Heart right ventricle (tissue), 16 donors: ENCODE data around the gene NECTIN1. TPM values are rescaled to one million over a fixed set of nuclear protein-coding genes. Genes with fewer than 3 reads are reported as not detected.

Source experiments
- ATAC-seq, 8 donors: fragments of 200-7000 bp; cut with Tn5 transposase; one replicate each; pipeline ENCODE4 v1.9.1; 2020; ENCODE audit warnings: mild to moderate bottlenecking in 8 of 8, moderate library complexity in 8 of 8, moderate number of reproducible peaks in 1 of 8
- DNase-seq, 2 donors: peaks; one replicate each; pipeline ENCODE4 v3.0.0-alpha.2; 2020
- H3K27ac ChIP-seq, 10 donors: fragments of 200-600 bp; sonication (generic) in 2 of 10; one replicate each; pipeline versions ENCODE4 v1.5.0 to v1.8.0; 2020 to 2022; ENCODE audit warnings: mild to moderate bottlenecking in 3 of 10
- H3K27me3 ChIP-seq, 7 donors: fragments of 200-600 bp; one replicate each; pipeline ENCODE4 v1.8.0; 2021 to 2022; ENCODE audit warnings: mild to moderate bottlenecking in 2 of 7
- H3K36me3 ChIP-seq, 9 donors: fragments of 200-600 bp; sonication (generic) in 1 of 9; one replicate each; pipeline versions ENCODE4 v1.5.0 to v1.8.0; 2020 to 2022; ENCODE audit warnings: mild to moderate bottlenecking in 2 of 9
- H3K4me1 ChIP-seq, 9 donors: fragments of 200-600 bp; sonication (generic) in 1 of 9; one replicate each; pipeline versions ENCODE4 v1.5.0 to v1.8.0; 2020 to 2022; ENCODE audit warnings: mild to moderate bottlenecking in 4 of 9
- H3K4me3 ChIP-seq, 10 donors: fragments of 200-600 bp; sonication (generic) in 2 of 10; one replicate each; pipeline versions ENCODE4 v1.5.0 to v1.8.0; 2020 to 2022; ENCODE audit warnings: mild to moderate bottlenecking in 7 of 10, moderate library complexity in 2 of 10
- H3K9me3 ChIP-seq, 11 donors: fragments of 200-600 bp in 10 of 11; sonication (generic) in 2 of 11; one replicate each; pipeline versions ENCODE4 v1.5.0 to v1.8.0; 2013 to 2022; ENCODE audit warnings: mild to moderate bottlenecking in 2 of 11, control low read depth in 1 of 11, moderate library complexity in 1 of 11
- CTCF ChIP-seq, 9 donors: fragments of 200-600 bp; sonication (generic) in 2 of 9; IDR thresholded peaks; one replicate each; pipeline versions ENCODE4 v1.5.0 to v1.8.0; 2021 to 2022; ENCODE audit warnings: antibody characterized with exemption in 9 of 9, mild to moderate bottlenecking in 5 of 9, moderate library complexity in 1 of 9
- WGBS, 2 donors: extraction: QIAGEN DNeasy Blood & Tissue Kit; methylation state at CpG; one replicate each; pipeline ENCODE4 v1.1.7; 2013; ENCODE audit warnings: inconsistent platforms in 1 of 2; 5-methylcytosine and 5-hydroxymethylcytosine counted together
- intact Hi-C, 10 donors: fragments of 100-400 bp; cut with DNase I; formaldehyde crosslinking; loops; one replicate each; pipeline versions ENCODE4 v1.11.1 to v1.14.2; 2022
- polyA plus RNA-seq, 2 donors: library from polyadenylated mRNA; stranded (reverse); fragments of 200-250 nt; gene quantifications; one replicate each; pipeline ENCODE4 v1.2.3, GENCODE V29; 2013
- total RNA-seq, 10 donors: library from RNA; stranded (reverse); fragmentation: NEBNext Ultra II Directional in 3 of 10; extraction: Animal tissue kit (Norgen Biotek cat#: 25700) in 3 of 10; gene quantifications; one replicate each; pipeline versions ENCODE4 v1.2.1 to v1.2.4, GENCODE V29; 2021 to 2023
- donor health status: Arrhythmogenic right ventricular cardiomyopathy.
- donor health status: ischemic (EF 13 %, LVEDD 7.1; RV severe dilation, severe dysfunction).
- donor health status: healthy with polysubstance abuse.
- donor health status: DM: no; HTN: yes; CAD: no.
- donor health status: DM: no; HTN: no; CAD: no.
- donor health status: ischemic (EF 25% LVEDD 6.9; RV normal size, moderate dysfunction).
- donor health status: ischemic (EF 25% LVEDD 5.7; RV mildly dilated, moderate dysfunction).
- donor health status: healthy.
- donor health status: DM: yes; HTN: yes; CAD: no.
- donor health status: Ischemic cardiomyopathy.
- donor health status: ischemic (EF 35%, LVEDD 5.7; RV mildly dilated, moderate dysfunction).
- donor health status: nonischemic (EF 11% LVEDD 7.7; RV severe dilation, severe dysfunction).
- donor health status: DM: yes; HTN: yes; CAD: no.
- donor health status: PGD.
- donor health status: ischemic (EF 29% LVEDD 5.4; RV normal size, mild dysfunction).
- donor health status: nonischemic (EF 23%, LVEDD 6.1; RV moderate dilation, normal function).

NECTIN1 gene
- total and polyA plus RNA-seq, 12 donors: 4.0 to 22.8 (median 10.4) TPM

- ATAC-seq (no peak), DNase-seq (no peak)
- intact Hi-C loops: loop anchor here in 8 of 10 donors (5.0 to 10.0 kb wide), 10 partner anchors 39 to 381 kb away; no protein-coding TSS in a partner anchor
- no peaks in the 10 kb centered on the region for H3K36me3 ChIP-seq
- H3K27me3 ChIP-seq: peaks cover 0 to 14% (median 0%) of the 10 kb centered on the region in 7 donors
- WGBS, 2 donors: 82 to 86% methylated on average over 6 of the region's 6 CpGs
- TF ChIP-seq CTCF (IDR thresholded peaks at IDR 0.05): no peak
- H3K4me3 ChIP-seq: peak overlapping the region in 3 of 10 donors; percentile 3 to 82 (median 77)
- H3K9me3 ChIP-seq: no peaks in the 10 kb centered on the region
- peaks cover 3 to 40% (median 33%) of the 10 kb centered on the region in 9 donors for H3K4me1 ChIP-seq
- H3K27ac ChIP-seq: no peak overlapping the region
Measured at GRCh38 chr11:119726150-119726553, 2.8 kb downstream of the NECTIN1 start.

GRCh38 chr11:119724956-119725355 lies 4.0 kb downstream of the NECTIN1 start:
- no peaks in the 10 kb centered on the region for H3K9me3 ChIP-seq
- DNase-seq: no peak
- peaks cover 3 to 44% (median 32%) of the 10 kb centered on the region in 9 donors for H3K4me1 ChIP-seq
- no peak for TF ChIP-seq CTCF (IDR thresholded peaks at IDR 0.05)
- WGBS, 2 donors: 84 to 94% methylated on average over 3 of the region's 3 CpGs
- H3K27me3 ChIP-seq: peaks cover 0 to 14% (median 0%) of the 10 kb centered on the region in 7 donors
- no peak for ATAC-seq
- H3K27ac ChIP-seq: no peak overlapping the region
- intact Hi-C loops: loop anchor here (5.0 to 10.0 kb wide), 11 partner anchors 38 to 382 kb away; no protein-coding TSS in a partner anchor
- no peak overlapping the region for H3K4me3 ChIP-seq
- H3K36me3 ChIP-seq: no peaks in the 10 kb centered on the region

- Histone ChIP-seq H3K4me3 (no peak overlapping the region), H3K9me3 (no peaks in the 10 kb centered on the region), H3K36me3 (no peaks in the 10 kb centered on the region), H3K27ac (no peak overlapping the region), H3K4me1 (peaks cover 3 to 38% (median 26%) of the 10 kb centered on the region in 9 donors), H3K27me3 (peaks cover 0 to 14% (median 0%) of the 10 kb centered on the region in 7 donors)
- DNase-seq: no peak
- no peak for ATAC-seq
- TF ChIP-seq CTCF (IDR thresholded peaks at IDR 0.05): no peak
- intact Hi-C loops: loop anchor here in 7 of 10 donors (5.0 to 10.0 kb wide), 6 partner anchors 42 to 381 kb away; no protein-coding TSS in a partner anchor
- WGBS, 2 donors: 72 to 77% methylated on average over 4 of the region's 4 CpGs
Measured at GRCh38 chr11:119723952-119724325, 5.1 kb downstream of the NECTIN1 start.

- no peak for DNase-seq
- Histone ChIP-seq H3K4me1 (peaks cover 3 to 36% (median 25%) of the 10 kb centered on the region in 9 donors), H3K27ac (no peak overlapping the region), H3K9me3 (no peaks in the 10 kb centered on the region), H3K4me3 (no peak overlapping the region), H3K36me3 (no peaks in the 10 kb centered on the region), H3K27me3 (peaks cover 0 to 14% (median 0%) of the 10 kb centered on the region in 7 donors)
- no peak for ATAC-seq
- intact Hi-C loops: loop anchor here in 7 of 10 donors (5.0 to 10.0 kb wide), 6 partner anchors 41 to 381 kb away; no protein-coding TSS in a partner anchor
- no peak for TF ChIP-seq CTCF (IDR thresholded peaks at IDR 0.05)
- WGBS, 2 donors: 74 to 77% methylated on average over 6 of the region's 6 CpGs
Measured at GRCh38 chr11:119723243-119723951, 5.6 kb downstream of the NECTIN1 start.
